Measurements from ENCODE around the gene BANP. TPM values are rescaled to one million over a fixed set of nuclear protein-coding genes. Genes with fewer than 3 reads are reported as not detected.
"Not testable (repeated sequence)": the region's sequence is repeated elsewhere in the genome, so short reads cannot be mapped to it uniquely, and the experiment has no call there.

The BANP gene
- total RNA-seq, 4 donors from 2014 or later, result 18.9 to 33.6 (median 28.2) TPM

GRCh38 chr16:88030498-88030897 lies 79.3 kb downstream of the BANP start:
- H3K4me3 ChIP-seq, result no peak overlapping the region
- H3K27ac ChIP-seq (replicated peaks in 1 of 4), result no peak overlapping the region
- H3K36me3 ChIP-seq, result peaks cover 10 to 49% (median 29%) of the 10 kb centered on the region in 4 donors
- H3K9me3 ChIP-seq, result no peaks in the 10 kb centered on the region
- TF ChIP-seq POLR2A (IDR thresholded peaks at IDR 0.05; ENCODE audit: low read depth), result no peak
- TF ChIP-seq POLR2AphosphoS5 (IDR thresholded peaks at IDR 0.05), result peak in 1 of 2 donors; percentile 10
- no peaks in the 10 kb centered on the region for H3K27me3 ChIP-seq
- no peak for DNase-seq (ENCODE audit: extremely low spot score)
- H3K4me1 ChIP-seq, result peaks cover 0 to 4% (median 2%) of the 10 kb centered on the region in 4 donors
- intact Hi-C loops (cut with DNase I), result no loop called here
- WGBS, result 61% methylated on average over 8 of the region's 8 CpGs

- H3K27ac ChIP-seq (replicated peaks in 1 of 4); intact Hi-C loops (cut with DNase I); DNase-seq (ENCODE audit: extremely low spot score); H3K4me1 ChIP-seq; H3K9me3 ChIP-seq; H3K4me3 ChIP-seq; H3K27me3 ChIP-seq: not testable (repeated sequence)
- 96% methylated on average over 7 of the region's 9 CpGs for WGBS
- H3K36me3 ChIP-seq, result peaks cover 15 to 54% (median 34%) of the 10 kb centered on the region in 4 donors
These were observed 79.7 kb downstream of the BANP start for GRCh38 chr16:88030961-88031360.

GRCh38 chr16:88033003-88033740 lies 81.9 kb downstream of the BANP start:
- peaks cover 15 to 58% (median 39%) of the 10 kb centered on the region in 4 donors for H3K36me3 ChIP-seq
- H3K27me3 ChIP-seq; H3K27ac ChIP-seq (replicated peaks in 1 of 4); H3K4me1 ChIP-seq; H3K9me3 ChIP-seq; intact Hi-C loops (cut with DNase I); DNase-seq (ENCODE audit: extremely low spot score); H3K4me3 ChIP-seq: not testable (repeated sequence)
- 98% methylated on average over 10 of the region's 30 CpGs for WGBS

- Histone ChIP-seq H3K27ac (replicated peaks in 1 of 4) (no peak overlapping the region), H3K4me3 (no peak overlapping the region), H3K4me1 (peaks cover 0 to 4% (median 1%) of the 10 kb centered on the region in 4 donors), H3K27me3 (no peaks in the 10 kb centered on the region), H3K36me3 (peaks cover 22 to 70% (median 47%) of the 10 kb centered on the region in 4 donors), H3K9me3 (no peaks in the 10 kb centered on the region)
- intact Hi-C loops (cut with DNase I), result no loop called here
- TF ChIP-seq POLR2A (IDR thresholded peaks at IDR 0.05; ENCODE audit: low read depth), result no peak
- no peak for TF ChIP-seq POLR2AphosphoS5 (IDR thresholded peaks at IDR 0.05)
- TF ChIP-seq CTCF (IDR thresholded peaks at IDR 0.05), result no peak
- no peak for TF ChIP-seq EP300 (IDR thresholded peaks at IDR 0.05)
- DNase-seq (ENCODE audit: extremely low spot score), result no peak
- WGBS, result 89% methylated on average over 7 of the region's 7 CpGs
These were observed 83.5 kb downstream of the BANP start for GRCh38 chr16:88034770-88035169.

- peaks cover 22 to 75% (median 48%) of the 10 kb centered on the region in 4 donors for H3K36me3 ChIP-seq
These were observed 84.1 kb downstream of the BANP start for GRCh38 chr16:88035292-88035691.

GRCh38 chr16:88035884-88036639 lies 84.8 kb downstream of the BANP start:
- peaks cover 22 to 76% (median 50%) of the 10 kb centered on the region in 4 donors for H3K36me3 ChIP-seq
- H3K27me3 ChIP-seq; H3K4me3 ChIP-seq; DNase-seq (ENCODE audit: extremely low spot score); intact Hi-C loops (cut with DNase I); H3K9me3 ChIP-seq; H3K27ac ChIP-seq (replicated peaks in 1 of 4); H3K4me1 ChIP-seq: not testable (repeated sequence)
- WGBS, result 95% methylated on average over 12 of the region's 30 CpGs

More at GRCh38 chr16:88035292-88035691, 84.1 kb downstream of the BANP start:
- TF ChIP-seq POLR2AphosphoS5 (IDR thresholded peaks at IDR 0.05), result no peak
- no peak for TF ChIP-seq CTCF (IDR thresholded peaks at IDR 0.05)
- no peak for TF ChIP-seq POLR2A (IDR thresholded peaks at IDR 0.05; ENCODE audit: low read depth)
- TF ChIP-seq EP300 (IDR thresholded peaks at IDR 0.05), result no peak
- Histone ChIP-seq H3K4me3 (no peak overlapping the region), H3K27me3 (no peaks in the 10 kb centered on the region), H3K9me3 (no peaks in the 10 kb centered on the region), H3K27ac (replicated peaks in 1 of 4) (no peak overlapping the region), H3K4me1 (peaks cover 0 to 4% (median 0%) of the 10 kb centered on the region in 4 donors)
- no peak for DNase-seq (ENCODE audit: extremely low spot score)
- intact Hi-C loops (cut with DNase I), result no loop called here
- WGBS, result 97% methylated on average over 14 of the region's 14 CpGs

- H3K36me3 ChIP-seq, result peaks cover 22 to 76% (median 50%) of the 10 kb centered on the region in 4 donors
- not testable (repeated sequence) for DNase-seq (ENCODE audit: extremely low spot score)
These were observed 85.4 kb downstream of the BANP start for GRCh38 chr16:88036640-88036996.

GRCh38 chr16:88037359-88037758 lies 86.1 kb downstream of the BANP start:
- H3K4me3 ChIP-seq; H3K27ac ChIP-seq (replicated peaks in 1 of 4); H3K4me1 ChIP-seq; DNase-seq (ENCODE audit: extremely low spot score); H3K9me3 ChIP-seq; intact Hi-C loops (cut with DNase I); H3K27me3 ChIP-seq: not testable (repeated sequence)
- peaks cover 23 to 81% (median 49%) of the 10 kb centered on the region in 4 donors for H3K36me3 ChIP-seq
- WGBS, result 86% methylated on average over 10 of the region's 10 CpGs

More at GRCh38 chr16:88036640-88036996, 85.4 kb downstream of the BANP start:
- H3K9me3 ChIP-seq; H3K4me3 ChIP-seq; H3K27ac ChIP-seq (replicated peaks in 1 of 4); intact Hi-C loops (cut with DNase I); H3K4me1 ChIP-seq; H3K27me3 ChIP-seq: not testable (repeated sequence)
- 92% methylated on average over 10 of the region's 10 CpGs for WGBS

- H3K27ac ChIP-seq (replicated peaks in 1 of 4); H3K4me1 ChIP-seq; DNase-seq (ENCODE audit: extremely low spot score); H3K27me3 ChIP-seq; intact Hi-C loops (cut with DNase I); H3K9me3 ChIP-seq; H3K4me3 ChIP-seq: not testable (repeated sequence)
- 97% methylated on average over 21 of the region's 28 CpGs for WGBS
- H3K36me3 ChIP-seq, result peaks cover 26 to 78% (median 44%) of the 10 kb centered on the region in 4 donors
These were observed 86.8 kb downstream of the BANP start for GRCh38 chr16:88037876-88038525.

Data from esophagus muscularis mucosa (tissue), 4 donors.